GM23248 (cell line): Measurements from ENCODE around the gene ABLIM2. TPM values are rescaled to one million over a fixed set of nuclear protein-coding genes. Genes with fewer than 3 reads are reported as not detected.

Experiments used
- DNase-seq: peaks from one replicate; pipeline ENCODE4 v3.0.0-alpha.2; 2015
- H2AFZ ChIP-seq: fragments of 200-600 bp; sonication (generic); 2 replicates; pipeline ENCODE4 v1.6.1; 2016; ENCODE audit warnings: antibody characterized with exemption
- H3F3A ChIP-seq: fragments of 200-600 bp; sonication (generic); 2 replicates; pipeline ENCODE4 v1.6.1; 2016; ENCODE audit warnings: mild to moderate bottlenecking, antibody characterized with exemption, mixed run types; ENCODE audit not compliant: insufficient read depth
- H3K27ac ChIP-seq: fragments of 200-600 bp; sonication (generic); 2 replicates; pipeline ENCODE4 v1.5.1; 2016; ENCODE audit warnings: mild to moderate bottlenecking
- H3K27me3 ChIP-seq: fragments of 200-600 bp; sonication (generic); replicated peaks from 2 replicates; pipeline ENCODE4 v1.6.1; 2016; ENCODE audit warnings: mild to moderate bottlenecking; ENCODE audit not compliant: insufficient read depth
- H3K36me3 ChIP-seq: fragments of 200-600 bp; sonication (generic); 2 replicates; pipeline ENCODE4 v1.6.1; 2016; ENCODE audit warnings: low read depth, mild to moderate bottlenecking
- H3K4me1 ChIP-seq: fragments of 200-600 bp; sonication (generic); 2 replicates; pipeline ENCODE4 v1.6.1; 2016; ENCODE audit warnings: mild to moderate bottlenecking; ENCODE audit not compliant: insufficient read depth
- H3K4me2 ChIP-seq: fragments of 200-600 bp; sonication (generic); one replicate; pipeline ENCODE4 v1.6.1; 2016; ENCODE audit warnings: mild to moderate bottlenecking; ENCODE audit not compliant: unreplicated experiment
- H3K4me3 ChIP-seq: fragments of 200-600 bp; sonication (generic); 2 replicates; pipeline ENCODE4 v1.5.1; 2016; ENCODE audit warnings: mild to moderate bottlenecking
- H3K79me2 ChIP-seq: fragments of 200-600 bp; sonication (generic); 2 replicates; pipeline ENCODE4 v1.6.1; 2016; ENCODE audit warnings: mild to moderate bottlenecking; ENCODE audit not compliant: insufficient read depth
- H3K9ac ChIP-seq: fragments of 200-600 bp; sonication (generic); 2 replicates; pipeline ENCODE4 v1.6.1; 2016; ENCODE audit warnings: mild to moderate bottlenecking
- H3K9me2 ChIP-seq: fragments of 200-600 bp; sonication (generic); 2 replicates; pipeline ENCODE4 v1.6.1; 2016; ENCODE audit warnings: mixed run types, mild to moderate bottlenecking, moderate library complexity; ENCODE audit not compliant: insufficient read depth
- H3K9me3 ChIP-seq: fragments of 200-600 bp; sonication (generic); one replicate; pipeline ENCODE4 v1.6.1; 2017; ENCODE audit warnings: low read depth
- H4K20me1 ChIP-seq: fragments of 200-600 bp; sonication (generic); 2 replicates; pipeline ENCODE4 v1.6.0; 2016; ENCODE audit not compliant: insufficient read depth
- EZH2 ChIP-seq: fragments of 200-600 bp; sonication (generic); IDR thresholded peaks from 2 replicates; pipeline ENCODE4 v1.6.1; 2018; ENCODE audit warnings: antibody characterized with exemption, mild to moderate bottlenecking; ENCODE audit not compliant: insufficient read depth, poor library complexity, severe bottlenecking
- EZH2phosphoT487 ChIP-seq: fragments of 200-600 bp; sonication (generic); IDR thresholded peaks from 2 replicates; pipeline ENCODE4 v1.6.1; 2018; ENCODE audit warnings: antibody characterized with exemption, moderate library complexity, mild to moderate bottlenecking, low read depth; ENCODE audit not compliant: insufficient read depth
- WGBS, 2 experiments: methylation state at CpG; one replicate each; pipeline ENCODE4 v1.1.6; 2015 to 2017; ENCODE audit warnings: low lambda C conversion rate in 2 of 2, low coverage in 1 of 2; ENCODE audit errors: missing lambda C conversion rate in 2 of 2; 5-methylcytosine and 5-hydroxymethylcytosine counted together
- in situ Hi-C: fragments of 300-500 bp; cut with MboI; formaldehyde crosslinking; loops from 2 replicates; pipeline ENCODE4 v1.15.0; 2020
- polyA plus RNA-seq: library from polyadenylated mRNA; unstranded; fragments of >200 nt; fragmentation: Nextera tagmentation; extraction: Ambion mirVana; gene quantifications from 2 replicates; pipeline ENCODE4 v1.2.1, GENCODE V29; 2016
- total RNA-seq: library from RNA; depleted of rRNA; stranded (reverse); fragments of >200 nt; shearing (Covaris generic); gene quantifications from 2 replicates; pipeline ENCODE4 v1.2.3, GENCODE V29; 2014

The ABLIM2 gene
- total and polyA plus RNA-seq, 2 experiments from 2014 or later: not detected

- Histone ChIP-seq H3K4me2 (no peak overlapping the region), H3K9me3 (no peaks in the 10 kb centered on the region), H3K79me2 (peaks cover 13% of the 10 kb centered on the region), H2AFZ (no peak overlapping the region), H3K36me3 (no peaks in the 10 kb centered on the region), H3K27ac (no peak overlapping the region), H3K4me3 (no peak overlapping the region), H4K20me1 (no peaks in the 10 kb centered on the region), H3K4me1 (0 out of 2 replicates have a peak, but pooled peaks cover 11% of the 10 kb centered on the region), H3K9ac (no peak overlapping the region), H3F3A (peaks cover 14% of the 10 kb centered on the region), H3K27me3 (no peaks in the 10 kb centered on the region), H3K9me2 (no peaks in the 10 kb centered on the region)
- 88 to 89% methylated on average over 8 of the region's 8 CpGs for WGBS, 2 experiments
- TF ChIP-seq EZH2phosphoT487: no peak
- TF ChIP-seq EZH2: no peak
- in situ Hi-C loops: no loop called here
- no peak for DNase-seq
Observed at GRCh38 chr4:7943211-7943610, 215.4 kb downstream of the ABLIM2 start.

GRCh38 chr4:7941965-7942496 is 216.6 kb downstream of the ABLIM2 start:
- in situ Hi-C loops: no loop called here
- no peak for TF ChIP-seq EZH2
- no peak for TF ChIP-seq EZH2phosphoT487
- Histone ChIP-seq H3K4me1 (0 out of 2 replicates have a peak, but pooled peaks cover 11% of the 10 kb centered on the region), H3K79me2 (peaks cover 25% of the 10 kb centered on the region), H3K9me3 (no peaks in the 10 kb centered on the region), H3K4me3 (no peak overlapping the region), H2AFZ (no peak overlapping the region), H3K27me3 (no peaks in the 10 kb centered on the region), H3K9ac (no peak overlapping the region), H3K36me3 (no peaks in the 10 kb centered on the region), H3F3A (peaks cover 23% of the 10 kb centered on the region), H3K4me2 (no peak overlapping the region), H4K20me1 (no peaks in the 10 kb centered on the region), H3K9me2 (no peaks in the 10 kb centered on the region), H3K27ac (no peak overlapping the region)
- WGBS, 2 experiments: 96 to 97% methylated on average over 4 of the region's 4 CpGs
- no peak for DNase-seq

- Histone ChIP-seq H3F3A (peaks cover 27% of the 10 kb centered on the region), H3K79me2 (peaks cover 32% of the 10 kb centered on the region), H3K9ac (no peak overlapping the region), H3K36me3 (no peaks in the 10 kb centered on the region), H3K27me3 (no peaks in the 10 kb centered on the region), H3K9me2 (no peaks in the 10 kb centered on the region), H2AFZ (no peak overlapping the region), H3K4me2 (no peak overlapping the region), H3K9me3 (no peaks in the 10 kb centered on the region), H3K27ac (no peak overlapping the region), H3K4me3 (no peak overlapping the region), H3K4me1 (peaks cover 18% of the 10 kb centered on the region; the same call in 1 of the 2 replicates), H4K20me1 (no peaks in the 10 kb centered on the region)
- DNase-seq: peak; percentile 36
- WGBS, 2 experiments: 86 to 90% methylated on average over 11 of the region's 11 CpGs
- no peak for TF ChIP-seq EZH2phosphoT487
- TF ChIP-seq EZH2: no peak
- in situ Hi-C loops: no loop called here
Observed at GRCh38 chr4:7941111-7941964, 217.3 kb downstream of the ABLIM2 start.

- H3K36me3 ChIP-seq: no peaks in the 10 kb centered on the region
- H3F3A ChIP-seq: peaks cover 26% of the 10 kb centered on the region
- H3K9me3 ChIP-seq: no peaks in the 10 kb centered on the region
- H3K4me3 ChIP-seq: peak within 1 kb of the TSS; percentile 93
- WGBS, 2 experiments: 1 to 2% methylated on average over 55 to 82 of the region's 96 CpGs
- H3K9ac ChIP-seq: peak within 1 kb of the TSS; percentile 90
- in situ Hi-C loops: no loop called here
- no peak for TF ChIP-seq EZH2phosphoT487
- no peak for TF ChIP-seq EZH2
- peak within 1 kb of the TSS; percentile 96 for H3K4me2 ChIP-seq
- peak within 1 kb of the TSS; percentile 71 for H2AFZ ChIP-seq
- no peaks in the 10 kb centered on the region for H4K20me1 ChIP-seq
- peak; percentile 97 for DNase-seq
- H3K27me3 ChIP-seq: no peaks in the 10 kb centered on the region
- H3K27ac ChIP-seq: peak within 1 kb of the TSS; percentile 66
- H3K9me2 ChIP-seq: no peaks in the 10 kb centered on the region
- H3K4me1 ChIP-seq: peaks cover 29% of the 10 kb centered on the region
- H3K79me2 ChIP-seq: peaks cover 50% of the 10 kb centered on the region
Observed at GRCh38 chr4:7939377-7940108, 219.1 kb downstream of the ABLIM2 start, which contains the start of gene AFAP1. AFAP1 (minus strand) TSS chr4:7939861; CDS start chr4:7872078, 67,783 bp downstream.
